Fibroblast of the aortic adventitia (primary cell): ENCODE measurements around the gene NEDD4L. TPM values are rescaled to one million over a fixed set of nuclear protein-coding genes. Genes with fewer than 3 reads are reported as not detected.

ENCODE experiments used
- DNase-seq: peaks from one replicate; pipeline ENCODE4 v3.0.0-alpha.2; 2010; ENCODE audit warnings: low read depth
- H3K4me3 ChIP-seq: 2 replicates; pipeline ENCODE4 v1.5.1; 2011; ENCODE audit warnings: low read depth, mild to moderate bottlenecking, control low read depth, low read length, moderate library complexity
- total RNA-seq: library from RNA; depleted of rRNA; stranded (reverse); fragments of >200 nt; gene quantifications from 2 replicates; pipeline ENCODE4 v1.2.3, GENCODE V29; 2012; ENCODE audit warnings: low replicate concordance
- TF ChIP-seq, protein P1 (sequence below): IDR thresholded peaks from 2 replicates; pipeline ENCODE4 v1.5.1; 2011; ENCODE audit warnings: mild to moderate bottlenecking, low read length, control low read depth, inconsistent platforms; ENCODE audit not compliant: insufficient read depth

The NEDD4L gene
- total RNA-seq, 1 donor, result 22.2 TPM

DNA sequence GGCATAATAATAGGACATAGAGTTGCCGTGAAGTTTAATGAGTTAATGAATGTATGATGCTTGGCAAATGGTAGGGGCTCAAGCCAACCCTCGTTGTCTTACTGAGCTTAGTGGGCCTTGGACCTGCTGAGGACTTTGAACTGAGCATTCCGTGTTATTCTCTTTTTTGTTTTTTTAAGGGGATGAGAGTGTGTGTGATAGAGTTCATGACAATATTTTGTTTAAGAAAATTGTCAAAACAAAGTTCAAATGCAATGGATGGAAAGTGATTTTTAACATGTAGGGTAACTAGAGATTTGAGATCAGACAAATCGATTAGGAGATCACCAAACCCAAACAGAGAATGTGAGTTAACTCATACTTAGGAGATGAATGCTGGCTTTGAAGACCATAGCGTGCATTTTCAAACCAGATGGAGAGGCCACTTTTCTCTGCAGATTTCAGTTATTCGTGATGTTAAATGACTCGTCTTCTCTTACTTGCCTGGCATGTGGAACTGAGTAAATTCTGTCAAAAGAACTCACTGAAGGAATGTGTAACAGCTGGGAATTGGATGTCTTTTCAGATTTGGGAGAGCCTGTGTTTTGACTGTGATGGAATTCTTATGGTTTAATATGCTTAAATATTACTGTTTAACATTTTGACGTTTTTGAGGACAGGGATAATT lies 88.7 kb downstream of the NEDD4L start:
- H3K4me3 ChIP-seq, result no peak overlapping the region
- no peak for DNase-seq
- TF ChIP-seq, protein P1, sequence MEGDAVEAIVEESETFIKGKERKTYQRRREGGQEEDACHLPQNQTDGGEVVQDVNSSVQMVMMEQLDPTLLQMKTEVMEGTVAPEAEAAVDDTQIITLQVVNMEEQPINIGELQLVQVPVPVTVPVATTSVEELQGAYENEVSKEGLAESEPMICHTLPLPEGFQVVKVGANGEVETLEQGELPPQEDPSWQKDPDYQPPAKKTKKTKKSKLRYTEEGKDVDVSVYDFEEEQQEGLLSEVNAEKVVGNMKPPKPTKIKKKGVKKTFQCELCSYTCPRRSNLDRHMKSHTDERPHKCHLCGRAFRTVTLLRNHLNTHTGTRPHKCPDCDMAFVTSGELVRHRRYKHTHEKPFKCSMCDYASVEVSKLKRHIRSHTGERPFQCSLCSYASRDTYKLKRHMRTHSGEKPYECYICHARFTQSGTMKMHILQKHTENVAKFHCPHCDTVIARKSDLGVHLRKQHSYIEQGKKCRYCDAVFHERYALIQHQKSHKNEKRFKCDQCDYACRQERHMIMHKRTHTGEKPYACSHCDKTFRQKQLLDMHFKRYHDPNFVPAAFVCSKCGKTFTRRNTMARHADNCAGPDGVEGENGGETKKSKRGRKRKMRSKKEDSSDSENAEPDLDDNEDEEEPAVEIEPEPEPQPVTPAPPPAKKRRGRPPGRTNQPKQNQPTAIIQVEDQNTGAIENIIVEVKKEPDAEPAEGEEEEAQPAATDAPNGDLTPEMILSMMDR, result no peak

DNA sequence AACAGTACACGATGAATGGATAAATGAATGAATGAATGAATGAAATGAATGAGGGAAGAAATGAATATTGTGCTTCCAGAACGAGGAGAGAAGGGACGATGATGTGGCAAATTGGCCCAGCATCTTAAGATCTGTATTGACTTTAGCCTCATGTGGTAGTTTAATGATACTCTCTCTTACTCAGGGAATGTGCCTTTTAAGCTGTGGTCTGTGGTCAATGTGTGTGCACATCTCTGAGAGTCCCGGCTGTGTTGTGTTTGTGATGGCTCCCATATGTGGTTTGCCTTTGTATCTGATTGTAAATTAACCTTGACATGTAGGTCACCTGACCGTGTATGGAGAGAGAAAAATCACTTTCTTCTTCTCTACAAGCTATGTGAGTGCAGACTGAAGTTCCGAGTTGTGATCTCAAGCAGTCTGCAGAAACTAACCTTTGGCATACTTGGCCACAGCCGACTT lies 91.2 kb downstream of the NEDD4L start:
- DNase-seq, result peak; percentile 38
- TF ChIP-seq, protein P1, result no peak
- H3K4me3 ChIP-seq, result no peak overlapping the region

DNA sequence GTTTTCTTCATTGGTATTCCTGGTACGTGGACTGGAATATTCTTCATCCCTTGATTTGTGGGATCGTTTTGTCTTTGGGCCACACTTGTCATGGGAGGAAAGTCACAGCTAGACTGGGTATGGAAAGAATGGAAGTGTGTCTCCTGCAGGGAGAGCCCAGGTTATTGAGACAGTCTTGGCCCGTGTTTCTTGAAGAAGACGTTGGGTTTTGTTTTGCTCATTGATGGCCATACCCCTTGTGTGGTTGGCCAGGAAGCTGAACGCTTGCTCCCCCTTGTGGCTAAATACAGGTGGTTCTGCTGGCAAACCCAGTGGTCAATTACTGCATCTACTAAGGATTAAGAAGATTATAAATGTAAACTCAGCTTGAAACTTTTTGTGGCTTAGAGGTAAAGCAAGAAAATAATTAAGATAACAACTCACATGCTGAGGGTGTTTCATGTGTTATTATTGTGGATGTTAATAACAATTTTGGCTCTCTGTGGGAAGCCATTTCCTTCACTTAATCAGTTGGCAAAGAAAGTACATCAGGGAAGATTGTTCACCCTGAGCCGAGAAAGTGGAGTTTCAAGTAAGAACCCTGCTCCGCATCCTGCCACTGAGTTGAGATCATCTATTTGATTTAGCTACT lies 91.8 kb downstream of the NEDD4L start:
- peak overlapping the region; percentile 13 for H3K4me3 ChIP-seq
- TF ChIP-seq, protein P1, result peak; percentile 82
- DNase-seq, result peak; percentile 73

DNA sequence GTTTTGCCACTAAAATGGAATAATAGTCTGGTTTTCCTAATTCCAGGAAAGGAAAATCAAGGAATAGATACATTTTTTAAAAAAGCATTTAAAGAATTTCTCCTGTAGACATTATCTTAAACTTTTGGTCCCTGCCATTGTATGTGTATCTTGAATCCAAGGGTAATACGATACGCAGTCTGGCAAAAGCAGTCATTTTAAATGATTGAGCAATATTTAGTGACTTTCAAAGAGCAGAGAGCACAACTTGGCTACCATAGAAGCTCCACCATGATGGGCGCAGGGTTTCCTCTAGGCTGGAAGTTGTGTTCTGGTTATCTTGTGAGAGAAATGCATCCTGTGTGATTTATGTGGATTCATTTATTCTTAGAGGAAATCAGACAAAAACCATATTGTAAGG lies 92.9 kb downstream of the NEDD4L start:
- H3K4me3 ChIP-seq, result no peak overlapping the region
- DNase-seq, result peak; percentile 27
- TF ChIP-seq, protein P1, result no peak

GRCh38 chr18:58139459-58140386 lies 95.7 kb downstream of the NEDD4L start:
- H3K4me3 ChIP-seq, result no peak overlapping the region
- DNase-seq, result no peak
- TF ChIP-seq, protein P1, result no peak

GRCh38 chr18:58140387-58141325 lies 96.6 kb downstream of the NEDD4L start:
- H3K4me3 ChIP-seq, result no peak overlapping the region
- TF ChIP-seq, protein P1, result no peak
- DNase-seq, result no peak
